Trophoblast cell (in vitro differentiated cells and primary cell): ENCODE measurements around the gene ARHGDIG.

Experiments used
- DNase-seq, 2 donors: peaks; one replicate each; pipeline ENCODE4 v3.0.0-alpha.2; 2016
- H2AFZ ChIP-seq: 2 replicates; pipeline ENCODE4 v1.6.1; 2013; ENCODE audit warnings: low read length, moderate library complexity, mild to moderate bottlenecking; ENCODE audit not compliant: insufficient read depth, poor library complexity
- H2AK5ac ChIP-seq: 2 replicates; pipeline ENCODE4 v1.6.1; 2013; ENCODE audit warnings: mild to moderate bottlenecking, low read length
- H2BK120ac ChIP-seq: 2 replicates; pipeline ENCODE4 v1.6.1; 2013; ENCODE audit warnings: low read length, mild to moderate bottlenecking, moderate library complexity; ENCODE audit not compliant: insufficient read depth, poor library complexity
- H2BK12ac ChIP-seq: 2 replicates; pipeline ENCODE4 v1.6.1; 2013; ENCODE audit warnings: mild to moderate bottlenecking, low read length, moderate library complexity
- H2BK5ac ChIP-seq: 2 replicates; pipeline ENCODE4 v1.6.1; 2013; ENCODE audit warnings: low read length, low read depth, moderate library complexity, mild to moderate bottlenecking; ENCODE audit not compliant: poor library complexity
- H3K14ac ChIP-seq: 2 replicates; pipeline ENCODE4 v1.6.1; 2013; ENCODE audit warnings: mild to moderate bottlenecking, low read length
- H3K18ac ChIP-seq: 2 replicates; pipeline ENCODE4 v1.6.1; 2013; ENCODE audit warnings: mild to moderate bottlenecking, low read length
- H3K23ac ChIP-seq: 2 replicates; pipeline ENCODE4 v1.6.1; 2013; ENCODE audit warnings: low read length
- H3K27ac ChIP-seq: 2 replicates; pipeline ENCODE4 v1.5.1; 2013; ENCODE audit warnings: low read depth, mild to moderate bottlenecking, inconsistent platforms, low read length, moderate library complexity
- H3K27me3 ChIP-seq: 2 replicates; pipeline ENCODE4 v1.6.1; 2013; ENCODE audit warnings: inconsistent platforms, mild to moderate bottlenecking, low read length, moderate library complexity; ENCODE audit not compliant: insufficient read depth
- H3K36me3 ChIP-seq, 2 experiments: 1 replicate in 1 of 2; 2 replicates in 1 of 2; pipeline ENCODE4 v1.6.1; 2013; ENCODE audit warnings: low read length in 2 of 2, mild to moderate bottlenecking in 2 of 2, moderate library complexity in 1 of 2; ENCODE audit not compliant: insufficient read depth in 2 of 2, control insufficient read depth in 1 of 2
- H3K4ac ChIP-seq: 2 replicates; pipeline ENCODE4 v1.6.1; 2013; ENCODE audit warnings: low read depth, mild to moderate bottlenecking, low read length, moderate library complexity
- H3K4me1 ChIP-seq, 2 experiments: 1 replicate in 1 of 2; 2 replicates in 1 of 2; pipeline ENCODE4 v1.6.1; 2013; ENCODE audit warnings: low read length in 2 of 2, mild to moderate bottlenecking in 2 of 2, moderate library complexity in 1 of 2; ENCODE audit not compliant: insufficient read depth in 2 of 2, control insufficient read depth in 1 of 2
- H3K4me2 ChIP-seq: 2 replicates; pipeline ENCODE4 v1.6.1; 2013; ENCODE audit warnings: inconsistent platforms, mild to moderate bottlenecking, low read length, moderate library complexity
- H3K4me3 ChIP-seq: 2 replicates; pipeline ENCODE4 v1.5.1; 2013; ENCODE audit warnings: mild to moderate bottlenecking, low read depth, low read length, inconsistent platforms
- H3K79me1 ChIP-seq: one replicate; pipeline ENCODE4 v1.6.1; 2013; ENCODE audit warnings: low read length
- H3K79me2 ChIP-seq: 2 replicates; pipeline ENCODE4 v1.6.1; 2013; ENCODE audit warnings: low read length, mild to moderate bottlenecking; ENCODE audit not compliant: control insufficient read depth, insufficient read depth, poor library complexity
- H3K9ac ChIP-seq: 2 replicates; pipeline ENCODE4 v1.6.1; 2013; ENCODE audit warnings: mild to moderate bottlenecking, low read length
- H3K9me3 ChIP-seq: 2 replicates; pipeline ENCODE4 v1.6.1; 2013; ENCODE audit warnings: low read depth, mild to moderate bottlenecking, control low read depth, inconsistent platforms, low read length; ENCODE audit not compliant: insufficient read depth
- H4K12ac ChIP-seq: 2 replicates; pipeline ENCODE4 v1.6.1; 2013; ENCODE audit warnings: low read depth, mild to moderate bottlenecking, low read length, moderate library complexity
- H4K8ac ChIP-seq: 2 replicates; pipeline ENCODE4 v1.6.1; 2013; ENCODE audit warnings: low read depth, mild to moderate bottlenecking, low read length, moderate library complexity
- H4K91ac ChIP-seq: one replicate; pipeline ENCODE4 v1.6.1; 2013; ENCODE audit warnings: low read depth, mild to moderate bottlenecking, low read length, moderate library complexity
- WGBS: extraction: QIAGEN DNeasy Blood & Tissue Kit; methylation state at CpG from one replicate; pipeline ENCODE4 v1.1.7; 2013; ENCODE audit warnings: missing lambda C conversion rate; ENCODE audit not compliant: insufficient read length, insufficient coverage; ENCODE audit errors: extremely low coverage; 5-methylcytosine and 5-hydroxymethylcytosine counted together

Gene ARHGDIG

GRCh38 chr16:287981-288920 is 7.9 kb downstream of the ARHGDIG start:
- no peak overlapping the region for H3K27ac ChIP-seq
- H2AFZ ChIP-seq: no peak overlapping the region
- no peak overlapping the region for H2BK12ac ChIP-seq
- H4K12ac ChIP-seq: no peak overlapping the region
- no peaks in the 10 kb centered on the region for H3K79me1 ChIP-seq
- no peaks in the 10 kb centered on the region for H3K4me1 ChIP-seq
- peaks cover 14% of the 10 kb centered on the region for H3K9me3 ChIP-seq
- H3K14ac ChIP-seq: no peak overlapping the region
- H3K36me3 ChIP-seq: peaks cover 59 to 61% of the 10 kb centered on the region in 2 experiments
- H4K8ac ChIP-seq: no peak overlapping the region
- DNase-seq: no peak
- no peak overlapping the region for H3K4ac ChIP-seq
- H3K4me2 ChIP-seq: no peak overlapping the region
- no peak overlapping the region for H2BK5ac ChIP-seq
- no peak overlapping the region for H4K91ac ChIP-seq
- no peak overlapping the region for H3K23ac ChIP-seq
- no peak overlapping the region for H2BK120ac ChIP-seq
- no peaks in the 10 kb centered on the region for H3K79me2 ChIP-seq
- no peaks in the 10 kb centered on the region for H3K27me3 ChIP-seq
- H3K9ac ChIP-seq: no peak overlapping the region
- no peak overlapping the region for H3K4me3 ChIP-seq
- H3K18ac ChIP-seq: no peak overlapping the region
- no peak overlapping the region for H2AK5ac ChIP-seq
- WGBS: no CpG with 5 or more reads among the region's 33 CpGs

- Histone ChIP-seq H3K9me3 (peaks cover 10% of the 10 kb centered on the region), H3K79me1 (no peaks in the 10 kb centered on the region), H3K27ac (no peak overlapping the region), H3K18ac (no peak overlapping the region), H3K23ac (no peak overlapping the region), H4K91ac (no peak overlapping the region), H3K79me2 (no peaks in the 10 kb centered on the region), H4K8ac (no peak overlapping the region), H3K9ac (no peak overlapping the region), H2AK5ac (no peak overlapping the region), H3K27me3 (no peaks in the 10 kb centered on the region), H3K4me3 (no peak overlapping the region), H2AFZ (no peak overlapping the region), H2BK12ac (no peak overlapping the region), H4K12ac (no peak overlapping the region), H3K4ac (no peak overlapping the region), H3K14ac (no peak overlapping the region), H3K4me2 (no peak overlapping the region), H2BK5ac (no peak overlapping the region), H2BK120ac (no peak overlapping the region), H3K36me3 (peaks cover 64 to 65% of the 10 kb centered on the region in 2 experiments), H3K4me1 (no peaks in the 10 kb centered on the region)
- DNase-seq: no peak
- WGBS: no CpG with 5 or more reads among the region's 22 CpGs
Measured at GRCh38 chr16:289395-289997, 9.1 kb downstream of the ARHGDIG start.

- WGBS: no CpG with 5 or more reads among the region's 25 CpGs
- DNase-seq: no peak
- Histone ChIP-seq H3K79me1 (no peaks in the 10 kb centered on the region), H3K23ac (no peak overlapping the region), H3K27me3 (no peaks in the 10 kb centered on the region), H3K4me2 (no peak overlapping the region), H2BK12ac (no peak overlapping the region), H3K4me1 (no peaks in the 10 kb centered on the region), H2AFZ (no peak overlapping the region), H3K9ac (no peak overlapping the region), H2AK5ac (no peak overlapping the region), H2BK120ac (no peak overlapping the region), H3K36me3 (peaks cover 62 to 65% of the 10 kb centered on the region in 2 experiments), H3K14ac (no peak overlapping the region), H3K79me2 (no peaks in the 10 kb centered on the region), H3K9me3 (peaks cover 8% of the 10 kb centered on the region), H4K8ac (no peak overlapping the region), H3K4ac (no peak overlapping the region), H3K27ac (no peak overlapping the region), H4K91ac (no peak overlapping the region), H3K4me3 (no peak overlapping the region), H3K18ac (no peak overlapping the region), H2BK5ac (no peak overlapping the region), H4K12ac (peak overlapping the region; percentile 15)
Measured at GRCh38 chr16:290015-290680, 9.8 kb downstream of the ARHGDIG start.

- H4K8ac ChIP-seq: no peak overlapping the region
- no peak overlapping the region for H3K18ac ChIP-seq
- no peak overlapping the region for H3K9ac ChIP-seq
- H4K12ac ChIP-seq: no peak overlapping the region
- H3K4me3 ChIP-seq: no peak overlapping the region
- H3K36me3 ChIP-seq: peaks cover 62 to 66% of the 10 kb centered on the region in 2 experiments
- peaks cover 8% of the 10 kb centered on the region for H3K9me3 ChIP-seq
- no peak for DNase-seq
- H2BK5ac ChIP-seq: no peak overlapping the region
- no peak overlapping the region for H3K23ac ChIP-seq
- H3K27me3 ChIP-seq: no peaks in the 10 kb centered on the region
- no peaks in the 10 kb centered on the region for H3K79me1 ChIP-seq
- H2AFZ ChIP-seq: no peak overlapping the region
- no peak overlapping the region for H4K91ac ChIP-seq
- H2BK12ac ChIP-seq: no peak overlapping the region
- no peak overlapping the region for H3K27ac ChIP-seq
- no peak overlapping the region for H3K14ac ChIP-seq
- H2BK120ac ChIP-seq: no peak overlapping the region
- no peak overlapping the region for H3K4ac ChIP-seq
- H3K79me2 ChIP-seq: no peaks in the 10 kb centered on the region
- H3K4me2 ChIP-seq: no peak overlapping the region
- no peak overlapping the region for H2AK5ac ChIP-seq
- no peaks in the 10 kb centered on the region for H3K4me1 ChIP-seq
- no CpG with 5 or more reads among the region's 50 CpGs for WGBS
Measured at GRCh38 chr16:290681-291405, 10.5 kb downstream of the ARHGDIG start.
